OCI-LY3 (cell line): ENCODE measurements around the gene SLC35A3.
"Not testable (repeated sequence)": the region's sequence is repeated elsewhere in the genome, so short reads cannot be mapped to it uniquely, and the experiment has no call there.

Experiments used
- H2AFZ ChIP-seq: fragments of 200-600, 300-600 bp; shearing (Covaris generic); 2 replicates; pipeline ENCODE4 v1.6.0; 2014; ENCODE audit warnings: antibody characterized with exemption, low read depth, low read length
- H3K27ac ChIP-seq: fragments of 200-600, 300-600 bp; sonication (generic); 2 replicates; pipeline ENCODE4 v1.5.1; 2014; ENCODE audit warnings: mild to moderate bottlenecking, low read length, moderate library complexity, mixed read lengths
- H3K27me3 ChIP-seq: fragments of 200-600, 300-600 bp; sonication (generic); 2 replicates; pipeline ENCODE4 v1.6.1; 2014; ENCODE audit warnings: low read depth, low read length, mixed read lengths
- H3K36me3 ChIP-seq: fragments of 200-600, 300-600 bp; sonication (generic); replicated peaks from 2 replicates; pipeline ENCODE3; 2014; ENCODE audit warnings: low read depth, low read length, mixed read lengths
- H3K4me1 ChIP-seq: fragments of 300-600, 200-600 bp; sonication (generic); 2 replicates; pipeline ENCODE4 v1.6.1; 2014; ENCODE audit warnings: low read length, mixed read lengths
- H3K4me2 ChIP-seq: fragments of 200-600, 300-600 bp; sonication (generic); 2 replicates; pipeline ENCODE4 v1.6.1; 2014; ENCODE audit warnings: low read length, mixed read lengths
- H3K4me3 ChIP-seq: fragments of 300-600, 200-600 bp; sonication (generic); 2 replicates; pipeline ENCODE4 v1.5.1; 2014; ENCODE audit warnings: antibody characterized with exemption, mild to moderate bottlenecking, low read length, moderate library complexity
- H3K79me2 ChIP-seq: fragments of 300-600, 200-600 bp; shearing (Covaris generic); 2 replicates; pipeline ENCODE4 v1.6.1; 2014; ENCODE audit warnings: mild to moderate bottlenecking, low read length, mixed read lengths
- H3K9ac ChIP-seq: fragments of 300-600, 200-600 bp; shearing (Covaris generic); 2 replicates; pipeline ENCODE4 v1.6.0; 2014; ENCODE audit warnings: mild to moderate bottlenecking, low read length, moderate library complexity
- H3K9me3 ChIP-seq: fragments of 200-600, 300-600 bp; shearing (Covaris generic); 2 replicates; pipeline ENCODE4 v1.6.1; 2014; ENCODE audit warnings: low read length, mixed read lengths; ENCODE audit not compliant: insufficient read depth
- H4K20me1 ChIP-seq: fragments of 200-600, 300-600 bp; sonication (generic); 2 replicates; pipeline ENCODE4 v1.6.1; 2016; ENCODE audit warnings: low read length, mixed read lengths; ENCODE audit not compliant: insufficient read depth
- CTCF ChIP-seq: fragments of 200-600, 300-600 bp; sonication (generic); IDR thresholded peaks from 2 replicates; pipeline ENCODE4 v1.5.1; 2014; ENCODE audit warnings: antibody characterized with exemption, low read length, low read depth
- EZH2phosphoT487 ChIP-seq: fragments of 200-600 bp; shearing (Covaris generic); IDR thresholded peaks from 2 replicates; pipeline ENCODE4 v1.6.1; 2018; ENCODE audit warnings: antibody characterized with exemption, mixed run types, low read depth

SLC35A3 gene

GRCh38 chr1:100037927-100038659, 68.3 kb downstream of the SLC35A3 start:
- Histone ChIP-seq H3K4me2 (peak overlapping the region; percentile 89), H3K27me3 (no peaks in the 10 kb centered on the region), H4K20me1 (peaks cover 41% of the 10 kb centered on the region), H3K36me3 (no peaks in the 10 kb centered on the region), H3K27ac (peak overlapping the region; percentile 82), H3K9me3 (no peaks in the 10 kb centered on the region), H3K4me3 (peak overlapping the region; percentile 99), H3K9ac (peak overlapping the region; percentile 94), H2AFZ (peak overlapping the region; percentile 79), H3K4me1 (peaks cover 20% of the 10 kb centered on the region), H3K79me2 (peaks cover 65% of the 10 kb centered on the region)
- TF ChIP-seq CTCF (no peak), EZH2phosphoT487 (no peak)

GRCh38 chr1:100038660-100039287, 69.0 kb downstream of the SLC35A3 start:
- Histone ChIP-seq H3K9me3 (no peaks in the 10 kb centered on the region), H3K4me2 (peak overlapping the region; percentile 80), H3K4me1 (peaks cover 20% of the 10 kb centered on the region), H3K4me3 (peak overlapping the region; percentile 99), H3K36me3 (no peaks in the 10 kb centered on the region), H2AFZ (no peak overlapping the region), H3K27ac (peak overlapping the region; percentile 82), H3K27me3 (no peaks in the 10 kb centered on the region), H4K20me1 (peaks cover 44% of the 10 kb centered on the region), H3K79me2 (peaks cover 71% of the 10 kb centered on the region), H3K9ac (peak overlapping the region; percentile 94)
- TF ChIP-seq EZH2phosphoT487 (no peak), CTCF (no peak)

- Histone ChIP-seq H3K27ac (no peak overlapping the region), H2AFZ (no peak overlapping the region), H3K36me3 (no peaks in the 10 kb centered on the region), H3K27me3 (no peaks in the 10 kb centered on the region), H3K4me2 (peak overlapping the region; percentile 80), H3K9me3 (no peaks in the 10 kb centered on the region), H4K20me1 (peaks cover 47% of the 10 kb centered on the region), H3K79me2 (peaks cover 80% of the 10 kb centered on the region), H3K4me3 (peak overlapping the region; percentile 99), H3K4me1 (peaks cover 20% of the 10 kb centered on the region), H3K9ac (peak overlapping the region; percentile 94)
- TF ChIP-seq EZH2phosphoT487, result no peak
- TF ChIP-seq CTCF, result no peak
Measured at GRCh38 chr1:100039591-100039990, 69.8 kb downstream of the SLC35A3 start.

GRCh38 chr1:100045206-100045605, 75.4 kb downstream of the SLC35A3 start:
- peaks cover 61% of the 10 kb centered on the region for H4K20me1 ChIP-seq
- TF ChIP-seq CTCF (no peak), EZH2phosphoT487 (no peak)
- H2AFZ ChIP-seq, result no peak overlapping the region
- no peak overlapping the region for H3K9ac ChIP-seq
- no peak overlapping the region for H3K27ac ChIP-seq
- H3K36me3 ChIP-seq, result peaks cover 5% of the 10 kb centered on the region
- peaks cover 60% of the 10 kb centered on the region for H3K4me1 ChIP-seq
- peak overlapping the region; percentile 17; the same call in 1 of the 2 replicates for H3K4me2 ChIP-seq
- H3K79me2 ChIP-seq, result peaks cover 100% of the 10 kb centered on the region
- no peak overlapping the region for H3K4me3 ChIP-seq
- H3K27me3 ChIP-seq, result no peaks in the 10 kb centered on the region
- H3K9me3 ChIP-seq, result no peaks in the 10 kb centered on the region

GRCh38 chr1:100047235-100047708, 77.5 kb downstream of the SLC35A3 start:
- H3K4me1 ChIP-seq, result peaks cover 54% of the 10 kb centered on the region
- not testable (repeated sequence) for H3K36me3 ChIP-seq, H2AFZ ChIP-seq, H3K9me3 ChIP-seq, H3K27me3 ChIP-seq
- peak overlapping the region; percentile 87 for H3K4me2 ChIP-seq
- peaks cover 44% of the 10 kb centered on the region for H4K20me1 ChIP-seq
- H3K9ac ChIP-seq, result peak overlapping the region; percentile 59
- H3K79me2 ChIP-seq, result peaks cover 100% of the 10 kb centered on the region
- H3K27ac ChIP-seq, result peak overlapping the region; percentile 85
- H3K4me3 ChIP-seq, result peak overlapping the region; percentile 68
